Liver (tissue), 3 donors: ENCODE results near the gene TNIP1.

Experiments used
- CTCF ChIP-seq: fragments of 150-350 bp; IDR thresholded peaks from 2 replicates; pipeline ENCODE4 v1.5.1; 2017; ENCODE audit warnings: improper control_type of control experiment, low read depth, low read length; ENCODE audit not compliant: missing input control
- EGR1 ChIP-seq, 2 donors: IDR thresholded peaks; 2 replicates each; pipeline ENCODE4 v1.6.1; 2016 to 2018; ENCODE audit warnings: antibody characterized with exemption in 2 of 2, low read depth in 2 of 2
- HNF4A ChIP-seq, 2 donors: conservative IDR thresholded peaks; 2 replicates each; pipeline ENCODE4 v1.6.1; 2016; ENCODE audit warnings: antibody characterized with exemption in 2 of 2, mild to moderate bottlenecking in 2 of 2
- JUND ChIP-seq, 2 donors: IDR thresholded peaks; 2 replicates each; pipeline ENCODE4 v1.6.1; 2016; ENCODE audit warnings: antibody characterized with exemption in 2 of 2
- NR2F2 ChIP-seq: IDR thresholded peaks from 2 replicates; pipeline ENCODE4 v1.6.1; 2016; ENCODE audit warnings: antibody characterized with exemption
- RAD21 ChIP-seq, 2 donors: IDR thresholded peaks; 2 replicates each; pipeline ENCODE4 v1.6.1; 2016; ENCODE audit warnings: antibody characterized with exemption in 2 of 2, mild to moderate bottlenecking in 2 of 2
- RXRA ChIP-seq, 2 donors: IDR thresholded peaks; 2 replicates each; pipeline ENCODE4 v1.6.1; 2017 to 2018; ENCODE audit warnings: antibody characterized with exemption in 2 of 2, mild to moderate bottlenecking in 1 of 2
- TAF1 ChIP-seq: conservative IDR thresholded peaks from 2 replicates; pipeline ENCODE4 v1.6.1; 2016; ENCODE audit warnings: antibody characterized with exemption, mild to moderate bottlenecking
- YY1 ChIP-seq: IDR thresholded peaks from 2 replicates; pipeline ENCODE4 v1.6.1; 2016; ENCODE audit warnings: antibody characterized with exemption, mild to moderate bottlenecking
- TF ChIP-seq, protein P1 (sequence below): IDR thresholded peaks from 2 replicates; pipeline ENCODE4 v1.6.1; 2016; ENCODE audit warnings: antibody characterized with exemption
- TF ChIP-seq, protein P2 (sequence below): IDR thresholded peaks from 2 replicates; pipeline ENCODE4 v1.6.1; 2016; ENCODE audit warnings: antibody characterized with exemption, mild to moderate bottlenecking
- TF ChIP-seq, protein P3 (sequence below): IDR thresholded peaks from 2 replicates; pipeline ENCODE4 v1.6.1; 2016; ENCODE audit warnings: antibody characterized with exemption
- donor health status: healthy.
- donor health status: healthy.

- TF ChIP-seq CTCF (no peak), RXRA (IDR thresholded peaks at IDR 0.05) (no peak), JUND (IDR thresholded peaks at IDR 0.05) (no peak), TAF1 (no peak), YY1 (no peak), HNF4A (conservative IDR thresholded peaks at IDR 0.05) (no peak), NR2F2 (no peak), RAD21 (IDR thresholded peaks at IDR 0.05) (no peak), EGR1 (IDR thresholded peaks at IDR 0.05; ENCODE audit: low read depth in 2 of 2) (no peak)
- TF ChIP-seq, protein P1, sequence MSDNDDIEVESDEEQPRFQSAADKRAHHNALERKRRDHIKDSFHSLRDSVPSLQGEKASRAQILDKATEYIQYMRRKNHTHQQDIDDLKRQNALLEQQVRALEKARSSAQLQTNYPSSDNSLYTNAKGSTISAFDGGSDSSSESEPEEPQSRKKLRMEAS, result no peak
- TF ChIP-seq, protein P2, sequence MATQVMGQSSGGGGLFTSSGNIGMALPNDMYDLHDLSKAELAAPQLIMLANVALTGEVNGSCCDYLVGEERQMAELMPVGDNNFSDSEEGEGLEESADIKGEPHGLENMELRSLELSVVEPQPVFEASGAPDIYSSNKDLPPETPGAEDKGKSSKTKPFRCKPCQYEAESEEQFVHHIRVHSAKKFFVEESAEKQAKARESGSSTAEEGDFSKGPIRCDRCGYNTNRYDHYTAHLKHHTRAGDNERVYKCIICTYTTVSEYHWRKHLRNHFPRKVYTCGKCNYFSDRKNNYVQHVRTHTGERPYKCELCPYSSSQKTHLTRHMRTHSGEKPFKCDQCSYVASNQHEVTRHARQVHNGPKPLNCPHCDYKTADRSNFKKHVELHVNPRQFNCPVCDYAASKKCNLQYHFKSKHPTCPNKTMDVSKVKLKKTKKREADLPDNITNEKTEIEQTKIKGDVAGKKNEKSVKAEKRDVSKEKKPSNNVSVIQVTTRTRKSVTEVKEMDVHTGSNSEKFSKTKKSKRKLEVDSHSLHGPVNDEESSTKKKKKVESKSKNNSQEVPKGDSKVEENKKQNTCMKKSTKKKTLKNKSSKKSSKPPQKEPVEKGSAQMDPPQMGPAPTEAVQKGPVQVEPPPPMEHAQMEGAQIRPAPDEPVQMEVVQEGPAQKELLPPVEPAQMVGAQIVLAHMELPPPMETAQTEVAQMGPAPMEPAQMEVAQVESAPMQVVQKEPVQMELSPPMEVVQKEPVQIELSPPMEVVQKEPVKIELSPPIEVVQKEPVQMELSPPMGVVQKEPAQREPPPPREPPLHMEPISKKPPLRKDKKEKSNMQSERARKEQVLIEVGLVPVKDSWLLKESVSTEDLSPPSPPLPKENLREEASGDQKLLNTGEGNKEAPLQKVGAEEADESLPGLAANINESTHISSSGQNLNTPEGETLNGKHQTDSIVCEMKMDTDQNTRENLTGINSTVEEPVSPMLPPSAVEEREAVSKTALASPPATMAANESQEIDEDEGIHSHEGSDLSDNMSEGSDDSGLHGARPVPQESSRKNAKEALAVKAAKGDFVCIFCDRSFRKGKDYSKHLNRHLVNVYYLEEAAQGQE, result no peak
- TF ChIP-seq, protein P3, sequence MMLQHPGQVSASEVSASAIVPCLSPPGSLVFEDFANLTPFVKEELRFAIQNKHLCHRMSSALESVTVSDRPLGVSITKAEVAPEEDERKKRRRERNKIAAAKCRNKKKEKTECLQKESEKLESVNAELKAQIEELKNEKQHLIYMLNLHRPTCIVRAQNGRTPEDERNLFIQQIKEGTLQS, result no peak
Measured at GRCh38 chr5:151039665-151040064, 41.2 kb downstream of the TNIP1 start.
